Caco-2 (cell line): Measurements from ENCODE around the gene HDAC11. TPM values are rescaled to one million over a fixed set of nuclear protein-coding genes. Genes with fewer than 3 reads are reported as not detected.

Source experiments
- BruUV-seq: library from RNA; stranded (reverse); fragments of 400-500 nt; replicated peaks from 2 replicates; lab custom pipeline; 2021; lab: Mats Ljungman, UMichigan
- CTCF ChIA-PET: fragments of 300-600 bp; sonication (Branson Sonifier 250); formaldehyde crosslinking; loops from one replicate; lab custom pipeline; 2022; ENCODE audit warnings: antibody characterized with exemption; lab: Charles Lee
- POLR2A ChIA-PET: fragments of 300-600 bp; sonication (Branson Sonifier 250); formaldehyde crosslinking; loops from one replicate; lab custom pipeline; 2022; ENCODE audit warnings: antibody characterized with exemption; lab: Charles Lee
- DNase-seq, 2 experiments: peaks; one replicate each; pipeline versions ENCODE4 v3.0.0 to v3.0.0-alpha.2; 2020 to 2022
- H3K27me3 ChIP-seq: replicated peaks from 2 replicates; pipeline ENCODE4 v1.6.0; 2011; ENCODE audit warnings: low read length; ENCODE audit not compliant: control insufficient read depth, insufficient read depth
- H3K36me3 ChIP-seq: 2 replicates; pipeline ENCODE4 v1.5.1; 2011; ENCODE audit warnings: low read length; ENCODE audit not compliant: control insufficient read depth, insufficient read depth
- H3K4me1 ChIP-seq: fragments of 250-450 bp; sonication (Bioruptor Pico); 2 replicates; pipeline ENCODE4 v1.5.1; 2020; ENCODE audit warnings: mild to moderate bottlenecking
- H3K4me3 ChIP-seq: 2 replicates; pipeline ENCODE4 v1.5.1; 2011; ENCODE audit warnings: low read depth, mild to moderate bottlenecking, control low read depth, low read length
- H3K9me3 ChIP-seq: fragments of 250-450 bp; sonication (Bioruptor Pico); 2 replicates; pipeline ENCODE4 v1.5.1; 2020; ENCODE audit warnings: mild to moderate bottlenecking, moderate library complexity
- H3K27ac Mint-ChIP-seq: one replicate; pipeline ENCODE4 v1.8.0; 2022; ENCODE audit warnings: mixed read lengths; ENCODE audit not compliant: unreplicated experiment
- H3K27me3 Mint-ChIP-seq: one replicate; pipeline ENCODE4 v1.8.0; 2022; ENCODE audit warnings: mixed read lengths; ENCODE audit not compliant: insufficient read depth, unreplicated experiment
- H3K36me3 Mint-ChIP-seq: one replicate; pipeline ENCODE4 v1.8.0; 2022; ENCODE audit warnings: mild to moderate bottlenecking, mixed read lengths; ENCODE audit not compliant: insufficient read depth, unreplicated experiment
- H3K4me1 Mint-ChIP-seq: one replicate; pipeline ENCODE4 v1.8.0; 2022; ENCODE audit warnings: low read depth, mixed read lengths; ENCODE audit not compliant: unreplicated experiment
- H3K4me3 Mint-ChIP-seq: one replicate; pipeline ENCODE4 v1.8.0; 2022; ENCODE audit warnings: mild to moderate bottlenecking, moderate library complexity, mixed read lengths; ENCODE audit not compliant: unreplicated experiment
- H3K9me3 Mint-ChIP-seq: one replicate; pipeline ENCODE4 v1.8.0; 2022; ENCODE audit warnings: mixed read lengths; ENCODE audit not compliant: unreplicated experiment
- CTCF ChIP-seq, 2 experiments: fragments of 200-600 bp in 1 of 2; IDR thresholded peaks; 1 replicate in 1 of 2; 2 replicates in 1 of 2; pipeline versions ENCODE4 v1.5.1 to v1.8.0; 2011 to 2022; ENCODE audit warnings: antibody characterized with exemption in 1 of 2, control low read depth in 1 of 2, inconsistent platforms in 1 of 2, low read depth in 1 of 2, low read length in 1 of 2, mild to moderate bottlenecking in 1 of 2, moderate library complexity in 1 of 2; ENCODE audit not compliant: insufficient read depth in 1 of 2, severe bottlenecking in 1 of 2, unreplicated experiment in 1 of 2
- intact Hi-C: fragments of 100-400 bp; cut with micrococcal nuclease; formaldehyde crosslinking; loops from one replicate; pipeline ENCODE4 v1.10.0; 2022; ENCODE audit not compliant: unreplicated experiment
- total RNA-seq: library from RNA; stranded (reverse); gene quantifications from 2 replicates; pipeline ENCODE4 v1.2.3, GENCODE V29; 2022

HDAC11 gene
- total RNA-seq, 1 experiment from 2014 or later, result 10.9 TPM

- CTCF ChIA-PET, result interaction anchor here (1.0 to 2.1 kb wide), 3 partner anchors 14 to 148 kb away, joined by 3 to 17 read pairs (median 8); no protein-coding TSS in a partner anchor
Observed at GRCh38 chr3:13509816-13510192, 29.7 kb downstream of the HDAC11 start.

GRCh38 chr3:13512451-13512850 lies 32.3 kb downstream of the HDAC11 start:
- Histone ChIP-seq H3K4me1 (peaks cover 17% of the 10 kb centered on the region), H3K9me3 (no peaks in the 10 kb centered on the region), H3K4me3 (no peak overlapping the region), H3K36me3 (no peaks in the 10 kb centered on the region), H3K27me3 (no peaks in the 10 kb centered on the region)
- ChIA-PET CTCF (no interaction called here), POLR2A (no interaction called here)
- Mint-ChIP-seq H3K27ac (no peak overlapping the region), H3K4me3 (no peak overlapping the region), H3K9me3 (no peaks in the 10 kb centered on the region), H3K27me3 (no peaks in the 10 kb centered on the region), H3K36me3 (no peaks in the 10 kb centered on the region), H3K4me1 (peaks cover 4% of the 10 kb centered on the region)
- BruUV-seq, result no TSS peak
- intact Hi-C loops, result no loop called here
- DNase-seq, result no peak
- TF ChIP-seq CTCF (IDR thresholded peaks at IDR 0.05; ENCODE audit: insufficient read depth in 1 of 2, low read depth in 1 of 2, low read length in 1 of 2, severe bottlenecking in 1 of 2, unreplicated experiment in 1 of 2), result no peak

More at GRCh38 chr3:13509816-13510192, 29.7 kb downstream of the HDAC11 start:
- Mint-ChIP-seq H3K9me3 (no peaks in the 10 kb centered on the region), H3K36me3 (no peaks in the 10 kb centered on the region), H3K27ac (no peak overlapping the region), H3K4me1 (peaks cover 4% of the 10 kb centered on the region), H3K27me3 (no peaks in the 10 kb centered on the region), H3K4me3 (no peak overlapping the region)
- Histone ChIP-seq H3K27me3 (no peaks in the 10 kb centered on the region), H3K36me3 (no peaks in the 10 kb centered on the region), H3K4me3 (no peak overlapping the region), H3K4me1 (peaks cover 17% of the 10 kb centered on the region), H3K9me3 (no peaks in the 10 kb centered on the region)
- intact Hi-C loops, result loop anchor here (5.0 to 10.0 kb wide), 2 partner anchors 37 to 375 kb away; partner anchors contain the start of genes FBLN2 and WNT7A
- POLR2A ChIA-PET, result no interaction called here
- BruUV-seq, result no TSS peak
- no peak for TF ChIP-seq CTCF (IDR thresholded peaks at IDR 0.05; ENCODE audit: insufficient read depth in 1 of 2, low read depth in 1 of 2, low read length in 1 of 2, severe bottlenecking in 1 of 2, unreplicated experiment in 1 of 2)
- DNase-seq, result peak in 1 of 2 experiments; percentile 38

- Histone ChIP-seq H3K36me3 (no peaks in the 10 kb centered on the region), H3K27me3 (no peaks in the 10 kb centered on the region), H3K9me3 (no peaks in the 10 kb centered on the region), H3K4me3 (no peak overlapping the region), H3K4me1 (peaks cover 17% of the 10 kb centered on the region)
- Mint-ChIP-seq H3K4me1 (peaks cover 4% of the 10 kb centered on the region), H3K27me3 (no peaks in the 10 kb centered on the region), H3K9me3 (no peaks in the 10 kb centered on the region), H3K27ac (peak overlapping the region; percentile 35), H3K36me3 (no peaks in the 10 kb centered on the region), H3K4me3 (no peak overlapping the region)
- TF ChIP-seq CTCF (IDR thresholded peaks at IDR 0.05; ENCODE audit: insufficient read depth in 1 of 2, low read depth in 1 of 2, low read length in 1 of 2, severe bottlenecking in 1 of 2, unreplicated experiment in 1 of 2), result no peak
- POLR2A ChIA-PET, result no interaction called here
- CTCF ChIA-PET, result interaction anchor here (0.6 to 1.4 kb wide), 3 partner anchors 15 to 133 kb away, joined by 3 to 4 read pairs (median 3); no protein-coding TSS in a partner anchor
- no TSS peak for BruUV-seq
- DNase-seq, result no peak
- intact Hi-C loops, result no loop called here
Observed at GRCh38 chr3:13513051-13513912, 33.2 kb downstream of the HDAC11 start.
